H1 (cell line): ENCODE data around the gene LEO1. TPM values are rescaled to one million over a fixed set of nuclear protein-coding genes. Genes with fewer than 3 reads are reported as not detected.

Source experiments
- CTCF ChIA-PET: fragments of 300-600 bp; sonication (Branson Sonifier 250); formaldehyde crosslinking; loops from one replicate; lab custom pipeline; 2021; ENCODE audit not compliant: partially characterized antibody; lab: Charles Lee
- POLR2A ChIA-PET: fragments of 300-600 bp; sonication (Branson Sonifier 250); formaldehyde crosslinking; loops from one replicate; lab custom pipeline; 2021; ENCODE audit warnings: inconsistent platforms; ENCODE audit not compliant: partially characterized antibody; lab: Charles Lee
- DNase-seq, 2 experiments: peaks; one replicate each; pipeline versions ENCODE4 v3.0.0 to v3.0.0-alpha.2; 2010 to 2022; ENCODE audit warnings: low spot score in 2 of 2, low read depth in 1 of 2, mixed read lengths in 1 of 2
- FAIRE-seq: peaks from 2 replicates; lab custom pipeline; 2011; peaks lifted over from hg19 to GRCh38; lab: Jason Lieb, UNC
- H2AFZ ChIP-seq: 2 replicates; pipeline ENCODE4 v1.8.1; 2012; ENCODE audit warnings: low read length, inconsistent platforms
- H2AK5ac ChIP-seq: 2 replicates; pipeline ENCODE4 v1.6.1; 2013; ENCODE audit warnings: low read depth, low read length
- H2BK120ac ChIP-seq: replicated peaks from 2 replicates; pipeline ENCODE3; 2013; ENCODE audit warnings: low read depth, low read length, inconsistent platforms
- H2BK12ac ChIP-seq: 2 replicates; pipeline ENCODE4 v1.6.1; 2013; ENCODE audit warnings: low read depth, low read length
- H2BK15ac ChIP-seq: 2 replicates; pipeline ENCODE4 v1.6.1; 2013; ENCODE audit warnings: low read length
- H2BK20ac ChIP-seq: 2 replicates; pipeline ENCODE4 v1.6.1; 2013; ENCODE audit warnings: low read length
- H2BK5ac ChIP-seq: 2 replicates; pipeline ENCODE4 v1.6.1; 2013; ENCODE audit warnings: low read depth, low read length
- H3K14ac ChIP-seq: 2 replicates; pipeline ENCODE4 v1.6.1; 2013; ENCODE audit warnings: inconsistent platforms; ENCODE audit not compliant: insufficient read length
- H3K18ac ChIP-seq: 2 replicates; pipeline ENCODE4 v1.6.1; 2013; ENCODE audit warnings: low read length; ENCODE audit errors: extremely low read depth
- H3K23ac ChIP-seq: 2 replicates; pipeline ENCODE4 v1.6.1; 2013; ENCODE audit warnings: inconsistent platforms; ENCODE audit not compliant: insufficient read length
- H3K23me2 ChIP-seq: 2 replicates; pipeline ENCODE4 v1.6.1; 2013; ENCODE audit warnings: low read depth, low read length
- H3K27ac ChIP-seq: 2 replicates; pipeline ENCODE4 v1.6.1; 2011; ENCODE audit warnings: low read depth, low read length, inconsistent platforms
- H3K27me3 ChIP-seq, 4 experiments: replicated peaks in 1 of 4; 1 replicate in 1 of 4; 2 replicates in 3 of 4; pipeline versions ENCODE4 v1.6.1 to v1.8.1; 2011 to 2013; ENCODE audit warnings: low read length in 3 of 4, mild to moderate bottlenecking in 3 of 4, inconsistent platforms in 2 of 4, mixed read lengths in 2 of 4, moderate library complexity in 1 of 4; ENCODE audit not compliant: control insufficient read depth in 3 of 4, insufficient read depth in 3 of 4; ENCODE audit errors: extremely low read depth in 1 of 4
- H3K36me3 ChIP-seq, 4 experiments: 2 replicates each; pipeline versions ENCODE4 v1.6.1 to v1.8.1; 2011 to 2013; ENCODE audit warnings: mild to moderate bottlenecking in 4 of 4, low read length in 3 of 4, moderate library complexity in 2 of 4, control low read depth in 1 of 4, inconsistent platforms in 1 of 4; ENCODE audit not compliant: insufficient read depth in 4 of 4, control insufficient read depth in 2 of 4
- H3K4ac ChIP-seq: replicated peaks from 2 replicates; pipeline ENCODE3; 2013; ENCODE audit warnings: low read length, low read depth, mixed read lengths, inconsistent platforms; ENCODE audit not compliant: insufficient read length
- H3K4me1 ChIP-seq, 4 experiments: replicated peaks in 1 of 4; 1 replicate in 1 of 4; 2 replicates in 3 of 4; pipeline versions ENCODE4 v1.6.1 to v1.8.1; 2011 to 2013; ENCODE audit warnings: low read length in 3 of 4, inconsistent platforms in 2 of 4, mixed read lengths in 1 of 4; ENCODE audit not compliant: insufficient read depth in 4 of 4, control insufficient read depth in 3 of 4
- H3K4me2 ChIP-seq, 2 experiments: 2 replicates each; pipeline versions ENCODE4 v1.6.1 to v1.8.1; 2011 to 2013; ENCODE audit warnings: low read depth in 2 of 2, low read length in 2 of 2, control low read depth in 1 of 2, inconsistent platforms in 1 of 2, mild to moderate bottlenecking in 1 of 2; ENCODE audit not compliant: insufficient read depth in 1 of 2
- H3K4me3 ChIP-seq, 4 experiments: fragments of 200-600, 300-600 bp in 1 of 4; sonication (generic), shearing (Covaris generic), sonication (Bioruptor Twin) in 1 of 4; 2 replicates each; pipeline versions ENCODE4 v1.5.1 to v1.8.1; 2011 to 2016; ENCODE audit warnings: low read length in 4 of 4, low read depth in 3 of 4, control low read depth in 2 of 4, inconsistent platforms in 2 of 4, mild to moderate bottlenecking in 2 of 4, mixed read lengths in 1 of 4, moderate library complexity in 1 of 4; ENCODE audit not compliant: insufficient read depth in 2 of 4; ENCODE audit errors: extremely low read depth in 1 of 4
- H3K56ac ChIP-seq: replicated peaks from 2 replicates; pipeline ENCODE3; 2013; ENCODE audit warnings: low read depth, mild to moderate bottlenecking, mixed read lengths, low read length, inconsistent platforms; ENCODE audit not compliant: insufficient read length
- H3K79me1 ChIP-seq: 2 replicates; pipeline ENCODE4 v1.6.1; 2013; ENCODE audit warnings: low read depth, low read length, control low read depth
- H3K79me2 ChIP-seq, 2 experiments: 2 replicates each; pipeline versions ENCODE4 v1.6.1 to v1.8.1; 2012 to 2013; ENCODE audit warnings: low read length in 2 of 2, mild to moderate bottlenecking in 2 of 2, inconsistent platforms in 1 of 2; ENCODE audit not compliant: insufficient read depth in 2 of 2, control insufficient read depth in 1 of 2
- H3K9ac ChIP-seq, 4 experiments: replicated peaks in 1 of 4; 1 replicate in 1 of 4; 2 replicates in 3 of 4; pipeline versions ENCODE4 v1.6.1 to v1.8.1; 2011 to 2013; ENCODE audit warnings: low read depth in 3 of 4, low read length in 3 of 4, control low read depth in 2 of 4, mild to moderate bottlenecking in 2 of 4, moderate library complexity in 2 of 4, inconsistent platforms in 1 of 4; ENCODE audit errors: extremely low read depth in 1 of 4
- H3K9me3 ChIP-seq, 2 experiments: 2 replicates each; pipeline versions ENCODE4 v1.6.1 to v1.8.1; 2012 to 2013; ENCODE audit warnings: mild to moderate bottlenecking in 2 of 2, moderate library complexity in 2 of 2, control low read depth in 1 of 2, inconsistent platforms in 1 of 2, low read depth in 1 of 2, low read length in 1 of 2, mixed read lengths in 1 of 2; ENCODE audit not compliant: insufficient read depth in 2 of 2
- H4K20me1 ChIP-seq, 2 experiments: replicated peaks in 1 of 2; 2 replicates each; pipeline versions ENCODE3 to v1.8.1; 2011 to 2013; ENCODE audit warnings: inconsistent platforms in 2 of 2, low read length in 2 of 2, mild to moderate bottlenecking in 1 of 2; ENCODE audit not compliant: insufficient read depth in 2 of 2, control insufficient read depth in 1 of 2
- H4K5ac ChIP-seq: 2 replicates; pipeline ENCODE4 v1.6.1; 2013; ENCODE audit warnings: low read length, low read depth, mixed read lengths, inconsistent platforms; ENCODE audit not compliant: insufficient read length
- H4K8ac ChIP-seq: 2 replicates; pipeline ENCODE4 v1.8.0; 2013; ENCODE audit warnings: mild to moderate bottlenecking, moderate library complexity, low read length, inconsistent platforms; ENCODE audit not compliant: insufficient read depth; ENCODE audit errors: extremely low read depth
- H4K91ac ChIP-seq: replicated peaks from 2 replicates; pipeline ENCODE3; 2013; ENCODE audit warnings: low read length, mixed read lengths, inconsistent platforms; ENCODE audit not compliant: insufficient read length
- BACH1 ChIP-seq: IDR thresholded peaks from 2 replicates; pipeline ENCODE4 v1.6.1; 2012; ENCODE audit warnings: low read length, improper control_type of control experiment
- BCL11A ChIP-seq, 2 experiments: IDR thresholded peaks; one replicate each; pipeline ENCODE4 v1.6.1; 2011; ENCODE audit warnings: low read depth in 2 of 2, low read length in 2 of 2, mild to moderate bottlenecking in 2 of 2
- CEBPB ChIP-seq: IDR thresholded peaks from 2 replicates; pipeline ENCODE4 v1.6.1; 2012; ENCODE audit warnings: low read depth, low read length
- GABPA ChIP-seq: IDR thresholded peaks from 2 replicates; pipeline ENCODE4 v1.6.1; 2011; ENCODE audit warnings: mild to moderate bottlenecking, low read length, moderate library complexity, borderline replicate concordance; ENCODE audit not compliant: insufficient read depth
- MAFK ChIP-seq: IDR thresholded peaks from 2 replicates; pipeline ENCODE4 v1.6.1; 2012; ENCODE audit warnings: low read depth, mild to moderate bottlenecking, improper control_type of control experiment, low read length
- PHF8 ChIP-seq: fragments of 200-600 bp; sonication (generic); conservative IDR thresholded peaks from 2 replicates; pipeline ENCODE4 v1.7.1; 2012; ENCODE audit warnings: low read depth, mild to moderate bottlenecking, inconsistent platforms, low read length, moderate library complexity
- ZNF274 ChIP-seq: IDR thresholded peaks from 2 replicates; pipeline ENCODE4 v1.7.0; 2012; ENCODE audit warnings: low read length, borderline replicate concordance; ENCODE audit errors: extremely low read depth
- WGBS, 2 experiments: shearing (Covaris generic) in 1 of 2; methylation state at CpG; one replicate each; pipeline versions ENCODE4 v1.1.6 to v1.1.7; 2013 to 2015; ENCODE audit warnings: low lambda C conversion rate in 2 of 2, mixed read lengths in 2 of 2, inconsistent platforms in 1 of 2, low coverage in 1 of 2, missing lambda C conversion rate in 1 of 2; ENCODE audit not compliant: insufficient replicate concordance in 2 of 2, insufficient coverage in 1 of 2, insufficient read length in 1 of 2; ENCODE audit errors: extremely low coverage in 1 of 2, missing lambda C conversion rate in 1 of 2; 5-methylcytosine and 5-hydroxymethylcytosine counted together
- polyA plus RNA-seq, 7 experiments: library from polyadenylated mRNA; depleted of rRNA in 3 of 7; stranded (reverse) in 5 of 7; unstranded in 2 of 7; fragments of >200 nt in 5 of 7; fragments of 200-250 nt in 2 of 7; gene quantifications; 1 replicate in 5 of 7; 2 replicates in 1 of 7; 4 replicates in 1 of 7; pipeline versions ENCODE4 v1.2.1 to v1.2.3, GENCODE V29; 2011 to 2013; ENCODE audit warnings: missing spikeins in 2 of 7, mixed read lengths in 2 of 7
- total RNA-seq: library from RNA; stranded (reverse); fragmentation: NEBNext Ultra II Directional; extraction: Animal tissue kit (Norgen Biotek cat#: 25700); gene quantifications from 2 replicates; pipeline ENCODE4 v1.2.1, GENCODE V29; 2021
- TF ChIP-seq, protein P1 (sequence below): IDR thresholded peaks from 2 replicates; pipeline ENCODE4 v1.6.1; 2012; ENCODE audit warnings: low read length, inconsistent platforms

The LEO1 gene
- total and polyA plus RNA-seq, 2 of the 8 experiments (the other 6 are each of a cell fraction or from before 2014, with no cell fraction given), result 1.6 to 27.4 TPM

DNA sequence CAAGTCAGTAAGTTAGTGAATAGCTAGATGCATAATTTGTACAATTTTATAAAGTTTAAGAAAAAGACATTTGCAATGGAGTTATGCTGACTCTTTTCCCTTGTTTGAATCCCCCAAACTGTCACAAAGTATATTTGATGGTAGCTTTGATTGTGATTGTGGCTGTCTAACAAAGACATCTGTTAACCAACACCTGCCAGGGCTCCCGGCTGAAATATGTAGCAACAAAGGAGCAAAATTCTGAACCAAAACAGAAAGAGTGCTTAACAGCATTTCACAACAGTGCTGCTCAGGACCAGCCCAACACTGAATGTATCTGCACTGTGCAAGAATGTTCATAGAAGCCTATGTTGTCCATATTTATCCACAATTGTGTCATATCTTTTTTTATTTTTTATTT is 39.4 kb downstream of the LEO1 start:
- Histone ChIP-seq H3K4me2 (no peak overlapping the region), H3K27me3 (no peaks in the 10 kb centered on the region), H2BK5ac (no peak overlapping the region), H3K56ac (no peak overlapping the region), H3K36me3 (no peaks in the 10 kb centered on the region; a peak in 1 of 8 replicates), H3K79me2 (no peaks in the 10 kb centered on the region), H3K23ac (no peak overlapping the region), H4K5ac (no peak overlapping the region), H3K14ac (no peak overlapping the region), H4K20me1 (no peaks in the 10 kb centered on the region), H2BK12ac (no peak overlapping the region), H3K9me3 (no peaks in the 10 kb centered on the region)
- WGBS, 2 experiments, result 96% methylated on average over 1 of the region's 1 CpG; no CpG with 5 or more reads in 1 of the 2 experiments
- DNase-seq (no peak), FAIRE-seq (no peak)
- TF ChIP-seq BACH1 (no peak), CEBPB (no peak), ZNF274 (no peak), MAFK (no peak), PHF8 (no peak), BCL11A (IDR thresholded peaks at IDR 0.05; ENCODE audit: low read depth in 2 of 2, low read length in 2 of 2) (no peak), GABPA (no peak)
- TF ChIP-seq, protein P1, sequence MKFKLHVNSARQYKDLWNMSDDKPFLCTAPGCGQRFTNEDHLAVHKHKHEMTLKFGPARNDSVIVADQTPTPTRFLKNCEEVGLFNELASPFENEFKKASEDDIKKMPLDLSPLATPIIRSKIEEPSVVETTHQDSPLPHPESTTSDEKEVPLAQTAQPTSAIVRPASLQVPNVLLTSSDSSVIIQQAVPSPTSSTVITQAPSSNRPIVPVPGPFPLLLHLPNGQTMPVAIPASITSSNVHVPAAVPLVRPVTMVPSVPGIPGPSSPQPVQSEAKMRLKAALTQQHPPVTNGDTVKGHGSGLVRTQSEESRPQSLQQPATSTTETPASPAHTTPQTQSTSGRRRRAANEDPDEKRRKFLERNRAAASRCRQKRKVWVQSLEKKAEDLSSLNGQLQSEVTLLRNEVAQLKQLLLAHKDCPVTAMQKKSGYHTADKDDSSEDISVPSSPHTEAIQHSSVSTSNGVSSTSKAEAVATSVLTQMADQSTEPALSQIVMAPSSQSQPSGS, result no peak
- TF ChIP-seq, all 59 proteins: peak for 0
- H2AFZ ChIP-seq, result no peak overlapping the region
- H2AK5ac ChIP-seq, result no peak overlapping the region
- no peaks in the 10 kb centered on the region for H3K23me2 ChIP-seq
- ChIA-PET CTCF (interaction anchor here (0.7 to 1.9 kb wide), 4 partner anchors 41 to 146 kb away, joined by 3 to 6 read pairs (median 4); no protein-coding TSS in a partner anchor), POLR2A (interaction anchor here (0.8 to 1.2 kb wide), 2 partner anchors 18 to 202 kb away, joined by 3 to 4 read pairs; no protein-coding TSS in a partner anchor)
- no peak overlapping the region for H3K18ac ChIP-seq
- H4K8ac ChIP-seq, result no peak overlapping the region
- H3K27ac ChIP-seq, result no peak overlapping the region
- no peak overlapping the region for H3K4me3 ChIP-seq
- H3K4ac ChIP-seq, result no peak overlapping the region
- no peak overlapping the region for H3K9ac ChIP-seq
- H2BK120ac ChIP-seq, result no peak overlapping the region
- no peak overlapping the region for H2BK20ac ChIP-seq
- H3K79me1 ChIP-seq, result no peaks in the 10 kb centered on the region; the same call in 1 of the 2 replicates
- no peak overlapping the region for H2BK15ac ChIP-seq
- peaks cover 0 to 4% (median 0%) of the 10 kb centered on the region in 4 experiments; a peak in 2 of 7 replicates for H3K4me1 ChIP-seq
- H4K91ac ChIP-seq, result no peak overlapping the region
